Tongue (tissue), 2 donors: ENCODE data around the gene SAV1. TPM values are rescaled to one million over a fixed set of nuclear protein-coding genes. Genes with fewer than 3 reads are reported as not detected.
"Not testable (repeated sequence)": the region's sequence is repeated elsewhere in the genome, so short reads cannot be mapped to it uniquely, and the experiment has no call there.

Experiments
- DNase-seq: peaks from one replicate; pipeline ENCODE4 v3.0.0-alpha.2; 2015
- total RNA-seq: library from RNA; depleted of rRNA; stranded (reverse); fragments of >200 nt; gene quantifications from one replicate; pipeline ENCODE4 v1.2.3, GENCODE V29; 2014

SAV1 gene
- total RNA-seq, 1 donor from 2014 or later = 36.6 TPM

- not testable (repeated sequence) for DNase-seq
Measured at GRCh38 chr14:50665300-50665699, 2.8 kb downstream of the SAV1 start.

GRCh38 chr14:50664579-50664978 is 3.5 kb downstream of the SAV1 start:
- DNase-seq = not testable (repeated sequence)

- DNase-seq = no peak
Measured at GRCh38 chr14:50659327-50659974, 8.7 kb downstream of the SAV1 start.

- DNase-seq = peak; percentile 45
Measured at GRCh38 chr14:50658203-50658602, 9.9 kb downstream of the SAV1 start.

GRCh38 chr14:50657753-50658152 is 10.4 kb downstream of the SAV1 start:
- no peak for DNase-seq

- DNase-seq = no peak
Measured at GRCh38 chr14:50656776-50657175, 11.3 kb downstream of the SAV1 start.

- no peak for DNase-seq
Measured at GRCh38 chr14:50649691-50650090, 18.4 kb downstream of the SAV1 start.

- DNase-seq = no peak
Measured at GRCh38 chr14:50647753-50648152, 20.4 kb downstream of the SAV1 start.

- DNase-seq = no peak
Measured at GRCh38 chr14:50647282-50647681, 20.8 kb downstream of the SAV1 start.

- no peak for DNase-seq
Measured at GRCh38 chr14:50635141-50635540, 33.0 kb downstream of the SAV1 start.

- DNase-seq = no peak
Measured at GRCh38 chr14:50633954-50634353, 34.2 kb downstream of the SAV1 start.

GRCh38 chr14:50631408-50631821 is 36.7 kb downstream of the SAV1 start:
- no peak for DNase-seq

- not testable (repeated sequence) for DNase-seq
Measured at GRCh38 chr14:50624947-50625346, 43.2 kb downstream of the SAV1 start.

- no peak for DNase-seq
Measured at GRCh38 chr14:50624447-50624846, 43.7 kb downstream of the SAV1 start.

- DNase-seq = no peak
Measured at GRCh38 chr14:50622978-50623377, 45.1 kb downstream of the SAV1 start.

GRCh38 chr14:50620341-50620740 is 47.8 kb downstream of the SAV1 start:
- DNase-seq = no peak

- DNase-seq = peak; percentile 44
Measured at GRCh38 chr14:50619569-50620141, 48.5 kb downstream of the SAV1 start.

- DNase-seq = no peak
Measured at GRCh38 chr14:50616275-50616674, 51.8 kb downstream of the SAV1 start.

GRCh38 chr14:50615552-50615951 is 52.6 kb downstream of the SAV1 start:
- DNase-seq = no peak

- DNase-seq = no peak
Measured at GRCh38 chr14:50615056-50615455, 53.0 kb downstream of the SAV1 start.

- DNase-seq = no peak
Measured at GRCh38 chr14:50612806-50613205, 55.3 kb downstream of the SAV1 start.

- DNase-seq = no peak
Measured at GRCh38 chr14:50610465-50610864, 57.6 kb downstream of the SAV1 start.

GRCh38 chr14:50608302-50608851 is 59.7 kb downstream of the SAV1 start:
- peak; percentile 62 for DNase-seq

GRCh38 chr14:50607761-50608160 is 60.3 kb downstream of the SAV1 start:
- DNase-seq = no peak
